ENCODE measurements around the gene RNF10.
"Not testable (repeated sequence)": the region's sequence is repeated elsewhere in the genome, so short reads cannot be mapped to it uniquely, and the experiment has no call there.

RNF10 gene

GRCh38 chr12:120580787-120581723 is 46.9 kb downstream of the RNF10 start, which contains the start of gene POP5:
POP5 (minus strand) TSS chr12:120581402; CDS start chr12:120581362, 40 bp downstream.
- FAIRE-seq, result no peak

- FAIRE-seq, result no peak
These were observed 47.8 kb downstream of the RNF10 start for GRCh38 chr12:120581998-120582397.

- FAIRE-seq, result no peak
These were observed 49.4 kb downstream of the RNF10 start for GRCh38 chr12:120583478-120584030.

- FAIRE-seq, result no peak
These were observed 50.4 kb downstream of the RNF10 start for GRCh38 chr12:120584343-120585149.

GRCh38 chr12:120586206-120586605 is 52.0 kb downstream of the RNF10 start:
- no peak for FAIRE-seq

- no peak for FAIRE-seq
These were observed 52.7 kb downstream of the RNF10 start for GRCh38 chr12:120586860-120587259.

- no peak for FAIRE-seq
These were observed 54.2 kb downstream of the RNF10 start for GRCh38 chr12:120588371-120588770.

GRCh38 chr12:120588948-120589930 is 55.1 kb downstream of the RNF10 start:
- no peak for FAIRE-seq

- no peak for FAIRE-seq
These were observed 56.7 kb downstream of the RNF10 start for GRCh38 chr12:120590741-120591407.

- no peak for FAIRE-seq
These were observed 58.2 kb downstream of the RNF10 start for GRCh38 chr12:120592121-120593049.

GRCh38 chr12:120596901-120597300 is 62.7 kb downstream of the RNF10 start:
- FAIRE-seq, result no peak

GRCh38 chr12:120597861-120598260 is 63.7 kb downstream of the RNF10 start:
- no peak for FAIRE-seq

- FAIRE-seq, result no peak
These were observed 64.7 kb downstream of the RNF10 start for GRCh38 chr12:120598674-120599463.

- FAIRE-seq, result no peak
These were observed 65.8 kb downstream of the RNF10 start for GRCh38 chr12:120599672-120600552.

GRCh38 chr12:120602416-120602815 is 68.3 kb downstream of the RNF10 start:
- not testable (repeated sequence) for FAIRE-seq

GRCh38 chr12:120610560-120610959 is 76.4 kb downstream of the RNF10 start:
- FAIRE-seq, result no peak

- not testable (repeated sequence) for FAIRE-seq
These were observed 77.4 kb downstream of the RNF10 start for GRCh38 chr12:120611534-120611933.

GRCh38 chr12:120614848-120615247 is 80.7 kb downstream of the RNF10 start:
- no peak for FAIRE-seq

All from colon (tissue), 2 donors.